Measurements from ENCODE around the gene E2F2.
A peak's percentile ranks its signal among the peaks of the same experiment; 100 is the strongest.

The E2F2 gene

DNA sequence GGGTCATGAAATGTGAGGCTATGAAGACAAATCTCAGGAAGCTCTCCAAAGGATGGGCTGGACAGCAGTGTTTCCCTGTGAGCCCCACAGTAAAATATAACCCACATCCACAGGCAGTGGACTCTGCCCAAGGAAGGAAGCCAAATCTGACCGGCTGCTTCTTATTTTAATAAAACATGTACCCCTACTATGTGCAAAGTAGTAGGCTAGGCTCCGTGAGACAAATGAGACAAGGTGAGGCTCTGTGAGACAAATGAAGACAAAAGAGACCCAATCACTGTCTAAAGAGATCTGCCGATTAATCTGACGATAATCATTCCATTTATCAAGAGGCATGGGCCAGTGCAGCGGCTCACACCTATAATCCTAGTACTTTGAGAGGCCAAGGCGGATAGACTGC lies 49.1 kb downstream of the E2F2 start:
- no peak for DNase-seq (ENCODE audit: low read depth)

DNA sequence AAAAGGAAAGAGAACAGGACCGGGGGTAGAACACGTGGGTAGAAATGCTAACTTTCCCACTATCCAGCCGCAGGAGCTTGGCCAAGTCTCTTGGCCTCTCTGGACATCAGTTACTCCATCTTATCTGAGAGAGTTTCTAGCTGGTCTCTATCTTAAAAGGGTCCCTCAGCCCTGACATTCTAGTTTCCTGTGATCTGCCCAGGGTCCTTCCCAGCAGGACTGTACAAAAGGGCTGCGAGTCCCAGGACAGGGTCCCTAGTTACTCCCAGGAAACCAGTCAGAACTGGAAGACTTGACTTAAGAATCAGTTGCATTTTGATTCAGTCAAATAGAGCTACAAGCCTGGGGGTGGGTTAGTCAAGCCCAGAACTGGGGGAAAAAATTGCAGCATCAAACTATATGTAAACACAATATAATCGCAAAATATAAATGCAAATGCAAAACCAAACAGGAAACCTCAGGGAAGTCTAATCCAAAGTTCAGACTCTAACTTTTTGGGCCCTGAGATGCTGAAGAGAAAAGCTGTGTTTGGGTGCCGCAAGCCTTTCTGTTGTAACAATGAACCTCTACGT lies 49.9 kb downstream of the E2F2 start:
- no peak for DNase-seq (ENCODE audit: low read depth)

DNA sequence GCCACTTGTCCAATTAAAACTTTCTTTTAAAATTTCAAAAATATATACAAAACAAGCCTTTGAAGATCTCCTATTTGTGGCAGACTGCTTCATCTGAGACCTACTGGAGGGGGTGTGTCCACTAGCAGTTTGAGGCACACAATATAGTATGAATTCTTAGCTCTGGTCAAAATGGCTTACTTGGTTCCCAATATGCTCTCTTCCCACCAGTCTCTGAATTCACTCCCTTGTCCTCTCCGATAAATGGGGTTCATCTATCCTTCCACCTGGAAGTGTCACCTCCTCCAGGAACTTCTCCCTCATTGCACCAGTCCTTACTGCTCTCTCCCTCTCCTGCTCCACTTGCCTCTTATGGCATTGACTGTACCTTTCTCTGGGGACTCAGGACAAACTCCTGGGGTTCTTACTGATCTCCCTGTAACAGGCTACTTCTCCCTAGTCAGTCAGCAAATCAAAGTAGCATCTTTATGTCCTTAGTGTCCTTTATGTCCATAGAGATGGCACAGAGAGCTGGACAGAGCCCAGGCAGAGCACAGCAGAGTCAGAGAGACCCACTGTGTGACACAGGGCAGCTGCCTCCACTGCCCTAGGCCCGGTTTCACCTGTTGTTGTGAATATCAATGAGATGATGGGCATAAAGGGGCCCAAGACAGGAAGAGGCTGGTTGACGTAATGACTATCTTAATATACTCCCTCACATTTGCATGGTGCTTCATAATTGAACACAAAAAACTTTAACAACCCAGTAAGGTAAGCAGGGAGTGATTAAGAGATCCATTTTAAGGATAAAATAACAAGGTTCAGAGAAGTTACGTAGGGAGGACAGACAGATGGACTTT lies 50.6 kb downstream of the E2F2 start:
- DNase-seq (ENCODE audit: low read depth): no peak

DNA sequence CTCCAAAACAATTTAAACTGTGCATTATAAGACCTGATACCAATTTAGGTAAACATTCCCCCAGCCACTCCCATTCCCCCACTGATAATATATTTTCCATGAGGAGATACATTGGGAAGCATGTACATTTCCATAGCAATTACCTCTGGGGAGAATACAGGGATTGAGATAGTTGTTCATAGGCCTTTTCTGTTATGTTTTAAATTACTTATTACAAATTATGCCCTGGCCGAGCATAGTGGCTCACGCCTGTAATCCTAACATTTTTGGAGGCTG lies 51.4 kb downstream of the E2F2 start:
- DNase-seq (ENCODE audit: low read depth): no peak

DNA sequence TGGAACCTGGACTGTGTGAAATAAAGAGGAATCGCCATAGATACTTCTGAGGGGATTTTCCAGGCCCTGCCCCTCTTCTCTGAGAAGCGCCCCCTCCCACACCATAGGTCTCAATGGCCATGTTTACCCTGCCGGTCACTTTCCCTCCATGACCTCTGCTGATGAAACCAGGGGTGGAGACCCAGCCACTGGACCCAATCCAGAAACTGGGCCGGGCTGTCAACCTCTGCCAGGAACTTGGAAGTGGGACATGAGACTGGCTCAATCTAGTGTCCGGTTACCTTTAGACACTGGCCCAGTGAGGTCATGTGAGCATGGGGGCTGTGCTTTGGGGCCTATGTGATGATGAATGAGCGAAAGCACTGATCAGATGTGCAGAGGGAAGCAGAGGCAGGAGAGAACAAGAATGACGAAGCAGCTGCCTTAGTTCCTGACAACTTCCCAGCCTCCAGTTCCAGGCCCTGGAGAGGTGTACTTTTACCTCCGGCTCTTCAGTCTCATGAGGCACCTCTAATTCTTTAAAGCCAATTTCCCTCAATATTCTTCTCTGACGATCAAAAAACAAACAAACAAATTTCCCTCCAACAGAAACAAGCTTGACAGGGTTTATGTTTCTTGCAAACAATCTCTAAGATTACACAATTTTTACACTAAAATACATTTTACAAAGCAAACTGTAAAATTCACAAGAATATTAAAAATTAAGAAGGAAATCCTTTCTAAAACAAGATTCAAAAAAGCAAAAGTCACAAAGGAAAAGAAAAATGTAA lies 52.0 kb downstream of the E2F2 start:
- peak; percentile 31 for DNase-seq (ENCODE audit: low read depth)

DNA sequence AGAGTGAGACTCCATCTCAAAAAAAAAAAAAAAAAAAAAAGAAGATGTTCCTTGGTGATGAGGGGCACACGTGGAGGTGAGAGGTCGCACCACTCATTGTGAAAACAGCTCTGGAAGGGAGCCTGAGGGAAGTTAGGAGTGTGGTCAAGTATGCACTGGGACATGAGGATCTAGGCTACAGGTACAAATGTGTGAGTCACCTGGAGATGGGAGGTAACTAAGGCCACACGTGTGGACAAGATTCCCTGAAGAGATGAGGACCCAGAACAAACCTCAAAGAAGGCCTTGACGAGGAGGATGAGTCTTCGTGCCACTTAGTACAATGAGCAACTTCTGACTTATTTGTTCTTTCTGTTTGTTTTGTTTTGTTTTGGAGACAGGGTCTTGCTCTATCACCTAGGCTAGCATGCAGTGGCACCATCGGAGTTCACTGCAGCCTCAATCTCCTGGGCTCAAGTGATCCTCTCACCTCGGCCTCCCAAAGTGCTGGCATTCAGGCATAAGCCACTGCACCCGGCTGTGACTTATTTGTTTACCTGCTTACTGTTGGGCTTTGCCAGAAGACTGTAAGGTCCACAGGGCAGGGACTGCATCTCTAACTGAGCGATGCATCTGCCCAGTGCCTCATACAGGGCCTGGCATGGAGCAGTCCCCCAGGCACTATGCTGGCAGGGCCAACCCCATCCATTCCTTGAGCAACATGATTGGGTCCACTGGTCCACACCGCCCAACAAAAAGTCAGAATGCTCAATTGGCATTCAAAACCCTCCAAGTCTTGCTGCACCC lies 53.5 kb downstream of the E2F2 start:
- peak; percentile 31 for DNase-seq (ENCODE audit: low read depth)

DNA sequence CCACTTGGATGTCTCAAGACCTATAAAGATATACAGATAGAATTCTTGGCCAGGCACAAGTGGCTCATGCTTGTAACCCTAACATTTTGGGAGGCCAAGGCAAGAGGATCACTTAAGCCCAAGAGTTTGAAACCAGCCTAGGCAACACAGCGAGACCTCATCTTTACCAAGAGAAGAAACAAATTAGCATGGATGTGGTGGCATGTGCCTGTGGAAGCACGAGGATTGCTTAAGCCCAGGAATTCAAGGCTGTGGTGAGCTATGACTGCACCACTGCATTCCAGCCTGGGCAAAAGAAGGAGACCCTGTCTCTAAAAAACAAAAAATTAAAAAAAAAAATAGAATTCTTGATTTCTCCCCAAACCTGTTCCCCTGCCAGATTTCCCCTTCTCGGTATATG lies 55.4 kb downstream of the E2F2 start:
- DNase-seq (ENCODE audit: low read depth): peak; percentile 33

DNA sequence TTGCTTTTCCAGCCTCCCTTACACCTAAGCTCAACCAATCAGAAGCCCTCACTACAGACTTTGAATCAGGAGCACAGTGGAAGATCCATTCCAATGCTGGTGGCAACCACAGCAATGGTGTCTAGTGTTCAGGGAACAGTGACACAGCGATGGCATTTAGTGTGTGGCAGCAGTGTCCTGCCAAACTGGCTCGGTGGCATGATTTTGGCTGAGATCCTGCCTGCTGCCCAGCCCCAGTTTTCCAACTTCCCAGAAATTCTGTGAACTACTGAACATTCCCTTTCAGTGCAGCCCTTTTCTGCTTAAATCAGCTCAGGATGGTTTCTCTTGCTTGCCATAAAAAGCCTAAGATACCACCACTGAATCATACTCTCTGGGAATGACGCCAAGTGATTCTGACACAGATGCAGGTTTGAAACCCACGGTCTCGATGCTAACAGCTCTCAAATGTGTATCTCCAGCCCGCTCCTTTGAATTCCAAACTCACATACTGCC lies 55.9 kb downstream of the E2F2 start:
- DNase-seq (ENCODE audit: low read depth): peak; percentile 91

DNA sequence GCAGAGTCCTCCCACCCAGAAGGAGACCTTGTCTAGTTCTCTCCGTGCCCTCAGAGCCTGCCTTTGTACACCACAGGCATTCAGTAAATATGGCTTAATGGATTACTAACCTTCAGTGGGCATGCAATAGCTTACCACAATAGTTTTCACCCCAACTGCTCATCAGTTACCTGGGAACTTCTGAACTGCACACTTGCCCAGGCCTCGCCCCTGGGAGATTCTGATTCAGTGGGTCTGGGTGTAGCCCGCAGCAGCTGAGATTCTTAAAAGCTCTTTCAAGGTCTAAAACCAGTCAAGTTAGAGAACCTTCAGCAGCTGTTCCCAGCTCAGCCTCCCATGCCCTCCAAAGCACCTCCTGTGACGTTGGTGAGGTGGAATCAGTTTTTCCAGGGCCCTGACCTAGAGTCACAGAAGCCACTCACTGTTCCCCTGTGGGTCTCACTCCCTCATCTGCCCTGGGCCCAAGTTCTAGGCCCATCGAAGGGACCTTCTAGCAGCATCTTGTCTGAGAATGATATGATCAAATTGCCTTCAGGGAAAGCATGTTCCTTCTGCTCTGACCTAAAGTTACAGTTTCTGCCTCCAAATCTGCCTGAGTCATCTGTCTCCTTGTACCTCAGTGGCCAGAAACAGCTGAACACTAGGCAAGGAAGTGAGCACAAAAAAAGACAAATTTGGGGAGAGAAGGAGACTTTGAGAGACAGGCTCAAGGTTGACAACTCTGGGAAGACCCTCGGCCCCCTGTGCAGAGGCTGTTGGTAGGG lies 57.8 kb downstream of the E2F2 start:
- DNase-seq (ENCODE audit: low read depth): peak; percentile 25

DNA sequence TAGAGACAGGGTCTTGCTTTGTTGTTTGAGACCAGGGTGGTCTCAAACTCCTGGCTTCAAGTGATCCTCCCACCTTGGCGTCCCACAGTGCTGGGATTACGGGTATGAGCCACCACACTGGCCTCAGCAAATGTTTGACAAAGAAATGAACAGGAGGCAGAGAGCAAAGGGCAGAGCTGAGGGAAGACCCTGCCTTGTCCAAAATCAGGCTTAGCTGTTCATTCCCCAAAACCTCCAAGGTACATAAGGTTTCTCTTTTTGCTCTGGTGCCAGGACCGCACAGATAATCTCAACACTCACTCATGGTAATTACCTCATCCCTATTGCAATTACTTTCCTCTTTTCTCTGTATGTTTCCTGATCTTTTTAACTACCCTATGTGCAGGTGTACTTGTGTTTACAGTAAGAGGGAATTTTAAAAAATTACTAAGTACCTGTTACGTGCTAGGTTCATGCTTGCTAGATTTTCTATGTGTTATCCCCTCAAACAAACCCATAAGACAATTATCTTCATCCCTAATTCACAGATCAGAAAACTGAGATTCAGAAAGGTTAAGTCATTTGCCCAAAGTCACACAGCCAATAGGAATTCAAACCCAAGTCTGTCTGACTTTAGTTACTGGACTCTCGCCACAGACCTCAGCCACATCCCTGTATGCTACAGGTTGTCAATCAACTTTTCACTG lies 58.5 kb downstream of the E2F2 start:
- no peak for DNase-seq (ENCODE audit: low read depth)

DNA sequence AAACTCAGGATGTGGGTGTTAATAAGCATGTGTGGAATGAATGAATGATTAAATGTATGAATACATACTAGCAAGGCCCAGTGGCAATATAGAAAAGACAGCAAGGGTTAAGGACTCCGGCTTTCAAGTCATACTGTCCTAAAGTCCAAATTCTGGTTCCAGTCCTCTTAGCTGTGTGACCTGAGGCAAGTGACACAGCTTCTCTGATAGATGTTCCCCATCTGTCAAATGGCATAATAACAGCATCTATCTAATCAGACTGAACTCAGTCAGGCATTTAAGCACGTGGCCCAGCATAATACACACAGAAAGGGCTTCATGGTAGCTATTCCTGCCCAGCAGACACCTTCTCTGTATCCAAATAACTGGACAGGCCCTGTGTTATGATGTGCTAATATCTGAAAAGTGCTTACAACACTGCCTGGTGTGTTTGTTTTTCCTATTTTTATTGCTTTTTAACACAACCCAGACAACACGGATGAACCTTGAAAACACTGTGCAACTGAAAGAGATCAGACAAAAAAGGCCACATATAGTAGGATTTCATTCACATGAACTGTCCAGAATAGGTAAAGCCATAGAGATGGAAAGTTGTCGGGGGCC lies 59.5 kb downstream of the E2F2 start:
- DNase-seq (ENCODE audit: low read depth): no peak

DNA sequence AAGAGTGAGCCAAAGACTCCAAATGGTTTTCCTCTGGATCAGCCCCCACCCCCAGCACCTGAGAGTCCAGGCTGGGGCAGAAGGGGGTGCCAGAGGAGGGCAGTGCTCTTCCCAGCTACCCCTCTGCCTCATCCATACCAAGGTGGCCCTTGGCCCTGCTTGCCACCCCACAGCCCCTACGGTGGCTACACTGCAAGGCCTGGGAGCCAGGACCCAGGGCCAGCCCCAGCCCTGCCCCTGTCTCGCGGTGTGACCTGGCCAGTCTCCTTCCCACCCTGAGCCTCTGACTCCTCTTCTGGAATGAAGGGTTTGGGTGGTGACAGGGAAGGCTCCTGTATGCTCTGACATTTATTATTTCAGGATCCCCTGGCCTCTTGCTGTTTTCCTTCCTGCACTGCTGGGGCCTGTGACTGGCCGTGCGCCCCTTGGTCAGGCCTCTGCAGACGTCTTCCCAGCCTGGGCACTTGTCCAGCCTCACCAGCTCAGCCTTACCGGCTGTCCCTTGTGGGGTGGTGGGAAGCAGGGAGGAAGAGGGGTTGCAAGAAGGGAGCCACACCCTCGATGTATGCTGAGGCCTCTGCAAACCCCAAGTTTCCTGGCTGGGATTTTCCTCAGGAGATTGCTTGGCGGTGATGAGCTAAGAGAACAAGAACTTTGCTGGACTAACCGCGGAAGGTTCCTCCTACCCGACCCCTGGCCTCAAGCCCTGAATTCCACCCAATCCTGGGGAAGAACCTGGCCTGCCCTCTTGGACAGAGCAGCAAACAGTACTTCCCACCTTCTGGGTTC lies 60.6 kb downstream of the E2F2 start:
- peak; percentile 66 for DNase-seq (ENCODE audit: low read depth)

DNA sequence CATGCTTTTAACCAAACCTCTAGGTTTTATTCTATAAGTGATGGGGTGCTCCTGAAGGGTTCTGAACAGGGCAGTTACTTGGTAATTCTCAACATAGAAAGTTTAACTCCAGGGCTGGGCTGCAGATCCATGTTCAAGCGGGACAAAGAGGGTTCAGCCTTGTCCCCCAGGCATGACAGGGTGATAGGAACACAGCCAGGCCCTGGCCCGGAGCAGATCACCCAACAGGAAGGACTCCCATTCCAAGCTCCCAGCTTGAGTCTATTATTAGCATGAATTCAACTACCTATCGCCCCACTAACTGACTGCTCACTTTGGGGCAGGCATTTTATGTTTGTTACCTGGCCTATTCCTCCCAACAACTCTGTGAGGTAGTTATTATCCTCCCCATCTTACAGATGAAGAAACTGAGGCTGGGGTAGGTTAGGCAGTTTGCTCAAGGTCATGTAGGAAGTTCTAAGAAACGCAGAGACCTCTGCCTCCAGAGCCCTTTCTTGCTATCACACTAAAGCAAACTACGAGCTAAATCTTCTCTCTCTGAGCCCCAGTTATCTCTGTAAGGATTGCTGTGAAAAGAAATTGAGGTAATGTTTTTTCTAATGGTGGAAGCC lies 61.6 kb downstream of the E2F2 start:
- DNase-seq (ENCODE audit: low read depth): no peak

DNA sequence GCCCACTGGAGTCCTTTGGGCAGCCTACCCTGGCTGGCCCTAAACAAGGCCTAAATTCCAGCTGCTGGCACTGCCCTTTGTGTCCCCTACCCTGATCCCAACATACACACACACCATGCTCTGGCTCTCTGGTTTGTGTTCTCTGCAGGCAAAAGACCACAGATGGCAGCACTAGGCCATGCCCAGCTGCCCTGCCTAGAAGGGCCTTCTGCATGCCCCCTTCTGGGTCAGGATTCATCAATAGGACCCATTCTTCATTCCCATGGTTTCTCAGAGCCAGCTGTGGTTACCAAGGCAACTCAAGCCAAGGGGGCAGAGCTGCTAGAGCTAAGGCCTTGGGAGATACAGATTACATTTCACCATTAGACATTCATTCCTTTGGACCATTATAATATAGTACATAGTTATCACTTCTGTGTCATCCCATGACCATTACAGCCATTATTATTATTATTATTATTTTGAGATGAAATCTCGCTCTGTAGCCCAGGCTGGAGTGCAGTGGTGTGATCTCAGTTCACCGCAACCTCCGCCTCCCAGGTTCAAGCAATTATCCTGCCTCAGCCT lies 64.5 kb downstream of the E2F2 start:
- no peak for DNase-seq (ENCODE audit: low read depth)

DNA sequence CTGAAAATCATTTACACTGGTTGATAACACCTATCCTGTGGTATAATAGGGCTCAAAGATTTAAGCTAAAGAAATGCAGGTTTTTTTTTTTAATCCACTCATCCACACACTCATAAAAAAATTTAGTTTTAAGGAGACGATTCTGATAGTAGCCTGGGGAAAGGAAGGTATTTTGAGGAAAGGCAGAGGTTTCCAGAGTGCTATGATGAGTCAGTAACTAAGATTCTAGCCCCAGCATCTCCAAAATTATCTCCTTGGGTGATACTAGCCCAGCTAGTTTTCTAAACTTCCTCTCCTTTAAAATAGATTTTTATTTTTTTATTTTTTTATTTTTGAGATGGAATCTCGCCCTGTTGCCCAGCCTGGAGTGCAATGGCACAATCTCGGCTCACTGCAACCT lies 67.7 kb downstream of the E2F2 start:
- no peak for DNase-seq (ENCODE audit: low read depth)

DNA sequence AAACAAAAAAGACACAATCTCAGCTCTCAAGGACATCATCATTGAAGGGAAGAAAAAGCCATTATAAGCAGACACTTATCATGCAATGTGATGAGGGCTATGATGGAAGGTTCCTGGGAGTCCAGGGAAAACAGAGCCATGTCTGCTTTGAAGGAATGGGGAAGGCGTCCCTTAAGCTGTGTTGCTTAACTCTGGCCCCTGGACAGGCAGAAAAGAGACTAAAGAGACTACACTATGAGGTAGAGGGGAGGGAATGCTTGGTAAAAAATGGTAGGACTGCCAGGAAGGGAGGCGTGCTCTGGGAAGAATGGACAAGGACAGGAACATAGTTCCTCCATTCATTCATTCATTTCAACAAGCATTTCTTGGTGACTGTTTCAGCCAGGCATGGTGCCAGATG lies 68.3 kb downstream of the E2F2 start:
- DNase-seq (ENCODE audit: low read depth): no peak

DNA sequence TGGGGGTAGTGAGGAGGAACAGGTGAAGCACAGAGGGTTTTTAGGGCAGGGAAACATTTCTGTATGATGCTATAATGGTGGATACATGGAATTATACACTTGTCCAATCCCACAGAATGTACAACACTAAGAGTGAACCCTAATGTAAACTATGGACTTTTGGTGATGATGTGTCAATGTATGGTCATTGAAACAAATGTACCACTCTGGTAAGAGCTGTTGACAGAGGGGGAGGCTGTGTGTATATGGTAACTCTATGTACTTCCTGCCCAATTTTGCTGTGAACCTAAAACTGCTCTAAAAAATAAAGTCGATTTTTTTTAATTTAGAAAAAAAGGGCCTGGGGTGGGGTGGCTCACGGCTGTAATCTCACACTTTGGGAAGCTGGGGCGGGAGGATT lies 70.0 kb downstream of the E2F2 start:
- DNase-seq (ENCODE audit: low read depth): no peak

DNA sequence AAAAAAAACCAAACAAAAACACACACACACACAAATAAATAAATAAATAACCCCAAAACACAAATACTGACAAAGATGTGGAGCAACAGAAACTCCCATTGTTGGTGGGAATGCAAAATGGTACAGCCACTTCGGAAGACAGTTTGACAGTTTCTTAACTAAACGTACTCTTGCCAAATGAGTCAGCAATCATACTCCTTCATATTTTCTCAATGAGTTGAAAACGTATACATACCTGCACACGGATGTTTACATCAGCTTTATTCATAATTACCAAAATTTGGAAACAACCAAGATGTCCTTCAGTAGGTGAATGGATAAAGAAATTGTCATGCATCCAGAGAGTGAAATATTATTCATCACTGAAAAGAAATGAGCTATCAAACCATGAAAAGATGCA lies 70.5 kb downstream of the E2F2 start:
- no peak for DNase-seq (ENCODE audit: low read depth)

DNA sequence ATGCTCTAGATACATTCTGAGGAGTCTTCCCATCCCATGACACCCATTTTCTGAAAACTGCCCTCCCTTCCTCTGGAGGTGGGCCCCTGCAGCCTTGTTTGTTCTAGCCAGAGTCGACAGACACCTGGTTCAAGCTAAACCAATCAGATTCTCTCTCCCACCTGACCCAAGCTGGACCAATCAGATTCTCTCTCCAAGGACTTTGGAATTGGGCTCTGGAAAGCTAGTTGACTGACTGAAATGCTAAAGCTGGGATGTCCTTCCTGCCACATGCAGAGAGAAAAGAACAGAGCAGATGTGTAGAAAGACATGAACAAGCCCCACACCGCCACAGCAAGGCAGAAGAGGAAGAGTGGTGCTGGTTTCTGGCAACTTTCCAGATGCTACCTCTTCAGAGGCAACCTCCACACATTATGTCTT lies 71.7 kb downstream of the E2F2 start:
- DNase-seq (ENCODE audit: low read depth): no peak
